Activated CD4-positive, alpha-beta T cell treated with anti-CD3 and anti-CD28 coated beads for 36 hours (primary cell): ENCODE results near the gene PTH2. TPM values are rescaled to one million over a fixed set of nuclear protein-coding genes. Genes with fewer than 3 reads are reported as not detected.

Experiments
- ATAC-seq: fragments of 200-7000 bp; cut with Tn5 transposase; one replicate; pipeline ENCODE4 v1.10.0; 2021; ENCODE audit warnings: mild to moderate bottlenecking, moderate library complexity
- CTCF ChIA-PET: fragments of 350-600 bp; sonication (Branson Sonifier 250); formaldehyde crosslinking; loops from one replicate; lab custom pipeline; 2021; ENCODE audit warnings: antibody characterized with exemption; lab: Charles Lee
- POLR2A ChIA-PET: fragments of 350-600 bp; sonication (Branson Sonifier 250); formaldehyde crosslinking; loops from one replicate; lab custom pipeline; 2021; ENCODE audit warnings: antibody characterized with exemption, inconsistent platforms; lab: Charles Lee
- DNase-seq: peaks from one replicate; pipeline ENCODE4 v3.0.0-alpha.2; 2020
- H3K27ac Mint-ChIP-seq: one replicate; pipeline ENCODE4 v1.8.0; 2021; ENCODE audit warnings: mixed read lengths
- H3K27me3 Mint-ChIP-seq: one replicate; pipeline ENCODE4 v1.8.0; 2021; ENCODE audit warnings: mixed read lengths
- H3K36me3 Mint-ChIP-seq: one replicate; pipeline ENCODE4 v1.8.0; 2021; ENCODE audit warnings: low read depth, mixed read lengths
- H3K4me1 Mint-ChIP-seq: one replicate; pipeline ENCODE4 v1.8.0; 2021; ENCODE audit warnings: mixed read lengths
- H3K4me3 Mint-ChIP-seq: one replicate; pipeline ENCODE4 v1.8.0; 2021; ENCODE audit warnings: mild to moderate bottlenecking, moderate library complexity, mixed read lengths
- H3K9me3 Mint-ChIP-seq: one replicate; pipeline ENCODE4 v1.8.0; 2021; ENCODE audit warnings: low read depth, mixed read lengths
- intact Hi-C, 2 experiments: fragments of 100-400 bp; cut with DNase I in 1 of 2; cut with micrococcal nuclease in 1 of 2; formaldehyde crosslinking; loops; one replicate each; pipeline versions ENCODE4 v1.14.2 to v1.15.1; 2022 to 2024; cut with DNase I, micrococcal nuclease
- total RNA-seq, 2 experiments: library from RNA; stranded (reverse); gene quantifications; one replicate each; pipeline ENCODE4 v1.2.3, GENCODE V29; 2021

The PTH2 gene
- total RNA-seq, 2 experiments from 2014 or later: not detected

- ATAC-seq (peak; percentile 60), DNase-seq (no peak)
- POLR2A ChIA-PET: interaction anchor here (0.5 to 0.6 kb wide), 2 partner anchors 29 to 1003 kb away, joined by 3 read pairs; no protein-coding TSS in a partner anchor
- Mint-ChIP-seq H3K27ac (peak overlapping the region; percentile 83), H3K27me3 (no peaks in the 10 kb centered on the region), H3K9me3 (no peaks in the 10 kb centered on the region), H3K4me3 (peak overlapping the region; percentile 17), H3K36me3 (no peaks in the 10 kb centered on the region), H3K4me1 (peaks cover 60% of the 10 kb centered on the region)
- CTCF ChIA-PET: interaction anchor here (0.5 to 3.2 kb wide), 10 partner anchors 10 to 642 kb away, joined by 3 to 12 read pairs (median 4); partner anchors contain the start of gene GFY
- intact Hi-C loops: loop anchor here in 1 of 2 experiments (2.0 to 5.0 kb wide), 2 partner anchors 13 to 33 kb away; partner anchors contain the start of genes PTH2 and SLC17A7
These were observed 13.7 kb downstream of the PTH2 start for GRCh38 chr19:49409441-49410029.

- POLR2A ChIA-PET: interaction anchor here (0.5 to 0.6 kb wide), 2 partner anchors 28 to 1002 kb away, joined by 3 read pairs; no protein-coding TSS in a partner anchor
- Mint-ChIP-seq H3K4me3 (peak overlapping the region; percentile 17), H3K9me3 (no peaks in the 10 kb centered on the region), H3K36me3 (no peaks in the 10 kb centered on the region), H3K27me3 (no peaks in the 10 kb centered on the region), H3K27ac (peak overlapping the region; percentile 83), H3K4me1 (peaks cover 60% of the 10 kb centered on the region)
- ATAC-seq (peak; percentile 20), DNase-seq (no peak)
- CTCF ChIA-PET: interaction anchor here (0.5 to 3.2 kb wide), 11 partner anchors 10 to 642 kb away, joined by 3 to 12 read pairs (median 4); partner anchors contain the start of gene GFY
- intact Hi-C loops: loop anchor here in 1 of 2 experiments (2.0 to 5.0 kb wide), 2 partner anchors 14 to 33 kb away; partner anchors contain the start of genes PTH2 and SLC17A7
These were observed 14.3 kb downstream of the PTH2 start for GRCh38 chr19:49408816-49409440.

DNA sequence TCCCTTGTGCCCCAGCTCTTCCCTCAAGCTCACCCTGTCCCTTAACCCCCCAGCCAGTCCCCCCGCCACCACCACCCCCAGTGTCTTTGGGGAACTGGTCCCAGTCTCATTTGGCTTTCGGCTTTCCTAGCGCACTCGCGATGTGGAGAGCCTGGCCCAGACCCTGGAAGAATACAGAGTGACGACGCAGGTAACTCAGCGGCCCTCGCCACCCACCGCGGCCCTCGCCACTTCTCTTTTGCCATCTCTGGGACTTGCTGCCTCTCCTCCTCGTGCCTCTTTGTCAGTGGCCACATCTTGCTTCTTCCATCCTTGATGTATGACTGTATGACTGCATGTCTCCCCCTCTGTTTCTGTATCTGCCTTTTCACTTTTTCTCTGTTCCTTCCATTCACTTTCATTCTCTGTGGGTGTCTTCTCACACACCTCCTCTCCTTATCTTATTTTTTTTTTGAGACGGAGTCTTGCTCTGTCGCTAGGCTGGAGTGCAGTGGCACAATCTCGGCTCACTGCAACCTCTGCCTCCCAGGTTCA lies 15.7 kb downstream of the PTH2 start:
- ChIA-PET CTCF (interaction anchor here (0.7 to 0.9 kb wide), 3 partner anchors 11 to 114 kb away, joined by 3 read pairs; no protein-coding TSS in a partner anchor), POLR2A (no interaction called here)
- no peak for DNase-seq
- H3K4me3 Mint-ChIP-seq: peak overlapping the region; percentile 9
- no peaks in the 10 kb centered on the region for H3K27me3 Mint-ChIP-seq
- peak overlapping the region; percentile 25 for H3K27ac Mint-ChIP-seq
- H3K36me3 Mint-ChIP-seq: no peaks in the 10 kb centered on the region
- H3K9me3 Mint-ChIP-seq: no peaks in the 10 kb centered on the region
- peaks cover 67% of the 10 kb centered on the region for H3K4me1 Mint-ChIP-seq
- peak; percentile 63 for ATAC-seq
- intact Hi-C loops: loop anchor here in 1 of 2 experiments (2.0 to 5.0 kb wide), 2 partner anchors 15 to 35 kb away; partner anchors contain the start of genes PTH2 and SLC17A7

DNA sequence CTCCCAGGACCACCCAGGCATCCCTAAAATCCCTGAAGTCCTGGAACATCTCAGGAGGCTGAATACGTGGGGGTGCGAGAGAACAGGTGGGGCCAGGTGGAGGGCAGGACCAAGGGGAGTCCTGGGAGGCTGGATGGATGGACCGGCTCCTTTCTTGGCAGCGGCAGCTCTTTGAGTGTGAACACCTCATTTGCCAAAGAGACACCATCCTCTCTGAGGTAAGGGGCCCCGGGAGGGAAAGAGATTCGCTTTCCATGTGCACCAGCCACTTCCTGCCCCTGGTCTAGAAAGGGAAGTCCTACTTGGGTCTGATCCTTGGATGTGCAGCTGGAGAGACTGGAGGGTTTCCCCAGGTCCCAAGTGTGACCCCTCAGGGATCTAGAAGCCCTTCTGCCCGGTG lies 16.2 kb downstream of the PTH2 start:
- no peak overlapping the region for H3K4me3 Mint-ChIP-seq
- DNase-seq (no peak), ATAC-seq (no peak)
- no peak overlapping the region for H3K27ac Mint-ChIP-seq
- no peaks in the 10 kb centered on the region for H3K27me3 Mint-ChIP-seq
- no peaks in the 10 kb centered on the region for H3K36me3 Mint-ChIP-seq
- ChIA-PET CTCF (interaction anchor here (0.6 to 1.4 kb wide), 6 partner anchors 9 to 1160 kb away, joined by 3 to 6 read pairs (median 3); no protein-coding TSS in a partner anchor), POLR2A (no interaction called here)
- intact Hi-C loops: loop anchor here in 1 of 2 experiments (5.0 kb wide), 1 partner anchor 35 kb away; the partner anchor contains the start of gene SLC17A7
- H3K4me1 Mint-ChIP-seq: peaks cover 64% of the 10 kb centered on the region
- H3K9me3 Mint-ChIP-seq: no peaks in the 10 kb centered on the region

GRCh38 chr19:49403404-49404187 lies 19.6 kb downstream of the PTH2 start:
- ChIA-PET POLR2A (interaction anchor here (0.8 kb wide), 1 partner anchor 48 kb away, joined by 3 read pairs; no protein-coding TSS in a partner anchor), CTCF (interaction anchor here (0.6 to 1.7 kb wide), 2 partner anchors 11 to 732 kb away, joined by 3 to 7 read pairs; no protein-coding TSS in a partner anchor)
- H3K27ac Mint-ChIP-seq: no peak overlapping the region
- ATAC-seq (peak; percentile 28), DNase-seq (no peak)
- H3K4me1 Mint-ChIP-seq: peaks cover 36% of the 10 kb centered on the region
- no peaks in the 10 kb centered on the region for H3K9me3 Mint-ChIP-seq
- intact Hi-C loops: no loop called here
- no peak overlapping the region for H3K4me3 Mint-ChIP-seq
- no peaks in the 10 kb centered on the region for H3K27me3 Mint-ChIP-seq
- H3K36me3 Mint-ChIP-seq: no peaks in the 10 kb centered on the region

- no peak overlapping the region for H3K4me3 Mint-ChIP-seq
- no peaks in the 10 kb centered on the region for H3K36me3 Mint-ChIP-seq
- intact Hi-C loops: no loop called here
- no peaks in the 10 kb centered on the region for H3K27me3 Mint-ChIP-seq
- H3K4me1 Mint-ChIP-seq: peaks cover 21% of the 10 kb centered on the region
- DNase-seq (no peak), ATAC-seq (no peak)
- CTCF ChIA-PET: no interaction called here
- POLR2A ChIA-PET: interaction anchor here (0.6 kb wide), 1 partner anchor 149 kb away, joined by 3 read pairs; no protein-coding TSS in a partner anchor
- no peaks in the 10 kb centered on the region for H3K9me3 Mint-ChIP-seq
- H3K27ac Mint-ChIP-seq: no peak overlapping the region
These were observed 23.2 kb downstream of the PTH2 start for GRCh38 chr19:49400029-49400428.

- CTCF ChIA-PET: interaction anchor here (0.9 to 1.0 kb wide), 2 partner anchors 31 to 32 kb away, joined by 3 to 4 read pairs; no protein-coding TSS in a partner anchor
- intact Hi-C loops: no loop called here
- Mint-ChIP-seq H3K4me3 (no peak overlapping the region), H3K9me3 (no peaks in the 10 kb centered on the region), H3K27me3 (no peaks in the 10 kb centered on the region), H3K27ac (no peak overlapping the region), H3K4me1 (peaks cover 21% of the 10 kb centered on the region), H3K36me3 (no peaks in the 10 kb centered on the region)
- POLR2A ChIA-PET: no interaction called here
- ATAC-seq (no peak), DNase-seq (no peak)
These were observed 24.3 kb downstream of the PTH2 start for GRCh38 chr19:49398931-49399330.

- no peak overlapping the region for H3K27ac Mint-ChIP-seq
- intact Hi-C loops: no loop called here
- no peak for ATAC-seq
These were observed 25.1 kb downstream of the PTH2 start for GRCh38 chr19:49398001-49398615.

GRCh38 chr19:49396738-49397505 lies 26.3 kb downstream of the PTH2 start:
- H3K4me1 Mint-ChIP-seq: peaks cover 17% of the 10 kb centered on the region
- POLR2A ChIA-PET: interaction anchor here (0.6 kb wide), 1 partner anchor 82 kb away, joined by 3 read pairs; no protein-coding TSS in a partner anchor
- no peak overlapping the region for H3K4me3 Mint-ChIP-seq
- H3K9me3 Mint-ChIP-seq: no peaks in the 10 kb centered on the region
- no peaks in the 10 kb centered on the region for H3K36me3 Mint-ChIP-seq
- DNase-seq (no peak), ATAC-seq (no peak)
- H3K27me3 Mint-ChIP-seq: no peaks in the 10 kb centered on the region
- CTCF ChIA-PET: interaction anchor here (1.0 to 1.2 kb wide), 4 partner anchors 14 to 30 kb away, joined by 3 read pairs; no protein-coding TSS in a partner anchor
- intact Hi-C loops: no loop called here
- no peak overlapping the region for H3K27ac Mint-ChIP-seq

More at GRCh38 chr19:49398001-49398615, 25.1 kb downstream of the PTH2 start:
- H3K9me3 Mint-ChIP-seq: no peaks in the 10 kb centered on the region
- ChIA-PET CTCF (interaction anchor here (0.8 to 1.2 kb wide), 4 partner anchors 8 to 31 kb away, joined by 3 to 4 read pairs (median 4); no protein-coding TSS in a partner anchor), POLR2A (interaction anchor here (1.0 kb wide), 1 partner anchor 22 kb away, joined by 3 read pairs; no protein-coding TSS in a partner anchor)
- no peaks in the 10 kb centered on the region for H3K36me3 Mint-ChIP-seq
- no peak overlapping the region for H3K4me3 Mint-ChIP-seq
- no peak for DNase-seq
- no peaks in the 10 kb centered on the region for H3K27me3 Mint-ChIP-seq
- peaks cover 14% of the 10 kb centered on the region for H3K4me1 Mint-ChIP-seq
